ENCODE measurements around the gene CTNNBL1. TPM values are rescaled to one million over a fixed set of nuclear protein-coding genes. Genes with fewer than 3 reads are reported as not detected.

Gene CTNNBL1
- total RNA-seq, 1 experiment from 2014 or later = 49.9 TPM

- Histone ChIP-seq H3K9ac (ENCODE audit: low read length) (no peak overlapping the region), H3K9me2 (replicated peaks; ENCODE audit: low read length) (no peaks in the 10 kb centered on the region), H3K36me3 (ENCODE audit: low read depth, low read length) (no peaks in the 10 kb centered on the region), H2AFZ (ENCODE audit: low read length) (no peak overlapping the region), H3K4me1 (ENCODE audit: insufficient read depth, low read length) (no peaks in the 10 kb centered on the region), H3K4me3 (ENCODE audit: low read length) (no peak overlapping the region), H4K20me1 (ENCODE audit: low read length) (no peaks in the 10 kb centered on the region), H3K4me2 (ENCODE audit: low read length) (no peak overlapping the region), H3K27me3 (ENCODE audit: low read length) (no peaks in the 10 kb centered on the region), H3K9me3 (ENCODE audit: low read length) (no peaks in the 10 kb centered on the region), H3K27ac (ENCODE audit: low read length) (no peak overlapping the region), H3K79me2 (ENCODE audit: low read length) (peaks cover 23% of the 10 kb centered on the region), H3F3A (ENCODE audit: low read length, unreplicated experiment) (no peaks in the 10 kb centered on the region)
- CTCF ChIA-PET = interaction anchor here (1.1 kb wide), 1 partner anchor 92 kb away, joined by 4 read pairs; no protein-coding TSS in a partner anchor
- no TSS peak for BruUV-seq (replicated peaks)
- POLR2A ChIA-PET (ENCODE audit: unreplicated experiment) = no interaction called here
- ATAC-seq = no peak
- TF ChIP-seq EZH2phosphoT487 (IDR thresholded peaks at IDR 0.05; ENCODE audit: borderline replicate concordance, low read length) (no peak), CTCF (conservative IDR thresholded peaks at IDR 0.05; ENCODE audit: low read depth, low read length) (no peak)
- DNase-seq = no peak
- intact Hi-C loops (cut with micrococcal nuclease) = loop anchor here (5.0 kb wide), 1 partner anchor 56 kb away; no protein-coding TSS in a partner anchor
Observed at GRCh38 chr20:37901240-37901639, 207.4 kb downstream of the CTNNBL1 start.

- 0 out of 2 replicates have a peak overlapping the region, but pooled peaks have one; percentile 23 for H3K9ac ChIP-seq (ENCODE audit: low read length)
- DNase-seq (peak; percentile 74), ATAC-seq (peak; percentile 70)
- peak overlapping the region; percentile 69 for H3K4me3 ChIP-seq (ENCODE audit: low read length)
- H2AFZ ChIP-seq (ENCODE audit: low read length) = peak overlapping the region; percentile 86
- no TSS peak for BruUV-seq (replicated peaks)
- no peaks in the 10 kb centered on the region for H4K20me1 ChIP-seq (ENCODE audit: low read length)
- H3K9me3 ChIP-seq (ENCODE audit: low read length) = no peaks in the 10 kb centered on the region
- H3K27me3 ChIP-seq (ENCODE audit: low read length) = no peaks in the 10 kb centered on the region
- H3K36me3 ChIP-seq (ENCODE audit: low read depth, low read length) = no peaks in the 10 kb centered on the region
- no peaks in the 10 kb centered on the region for H3F3A ChIP-seq (ENCODE audit: low read length, unreplicated experiment)
- CTCF ChIA-PET = interaction anchor here (1.1 kb wide), 1 partner anchor 91 kb away, joined by 4 read pairs; no protein-coding TSS in a partner anchor
- peaks cover 6% of the 10 kb centered on the region for H3K4me1 ChIP-seq (ENCODE audit: insufficient read depth, low read length)
- POLR2A ChIA-PET (ENCODE audit: unreplicated experiment) = no interaction called here
- peak overlapping the region; percentile 86 for H3K4me2 ChIP-seq (ENCODE audit: low read length)
- H3K27ac ChIP-seq (ENCODE audit: low read length) = no peak overlapping the region
- no peak for TF ChIP-seq EZH2 (IDR thresholded peaks at IDR 0.05; ENCODE audit: low read length, unreplicated experiment)
- no peak for TF ChIP-seq EZH2phosphoT487 (IDR thresholded peaks at IDR 0.05; ENCODE audit: borderline replicate concordance, low read length)
- TF ChIP-seq CTCF (conservative IDR thresholded peaks at IDR 0.05; ENCODE audit: low read depth, low read length) = peak; percentile 83
- peaks cover 28% of the 10 kb centered on the region for H3K79me2 ChIP-seq (ENCODE audit: low read length)
- intact Hi-C loops (cut with micrococcal nuclease) = loop anchor here (1.0 to 5.0 kb wide), 5 partner anchors 55 to 315 kb away; partner anchors contain the start of gene TGM2
- no peaks in the 10 kb centered on the region for H3K9me2 ChIP-seq (replicated peaks; ENCODE audit: low read length)
Observed at GRCh38 chr20:37901654-37902503, 208.0 kb downstream of the CTNNBL1 start.
